SK-N-SH (cell line): ENCODE results near the gene OR6X1.

Experiments
- CHD2 ChIP-seq: fragments of 150-350 bp; IDR thresholded peaks from 2 replicates; pipeline ENCODE4 v1.6.1; 2018; ENCODE audit warnings: low read length; ENCODE audit not compliant: partially characterized antibody
- CTCF ChIP-seq: fragments of 200-600 bp; sonication (generic); IDR thresholded peaks from 2 replicates; pipeline ENCODE4 v1.6.1; 2017; ENCODE audit warnings: antibody characterized with exemption, mild to moderate bottlenecking, moderate library complexity
- EP300 ChIP-seq, 2 experiments: IDR thresholded peaks; 2 replicates each; pipeline versions ENCODE4 v1.4.0 to v1.6.1; 2012; ENCODE audit warnings: borderline replicate concordance in 1 of 2, low read depth in 1 of 2, low read length in 1 of 2
- SIN3A ChIP-seq: IDR thresholded peaks from 2 replicates; pipeline ENCODE4 v1.6.1; 2012; ENCODE audit warnings: low read depth, mild to moderate bottlenecking, low read length, moderate library complexity, borderline replicate concordance

DNA sequence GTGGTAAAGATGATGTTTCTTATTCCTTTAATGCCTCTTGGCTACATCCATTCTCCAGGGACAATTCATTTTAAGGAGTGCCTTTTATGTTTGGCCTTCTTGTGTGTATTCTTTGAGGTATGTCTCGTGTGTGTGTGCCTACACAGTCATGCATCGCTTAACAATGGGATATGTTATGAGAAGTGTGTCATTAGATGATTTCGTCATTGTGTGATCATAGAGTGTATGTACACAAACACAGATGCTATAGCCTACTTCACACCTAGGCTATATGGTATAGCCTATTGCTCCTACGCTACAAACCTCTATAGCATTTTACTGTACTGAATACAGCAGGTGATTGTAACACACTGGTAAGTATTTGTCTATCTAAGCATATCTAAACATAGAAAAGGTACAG lies 35.8 kb downstream of the OR6X1 start:
- TF ChIP-seq CTCF (no peak), EP300 (IDR thresholded peaks at IDR 0.05; ENCODE audit: borderline replicate concordance in 1 of 2, low read depth in 1 of 2, low read length in 1 of 2) (no peak), SIN3A (no peak), CHD2 (no peak)
